ENCODE measurements around the gene NACC1. TPM values are rescaled to one million over a fixed set of nuclear protein-coding genes. Genes with fewer than 3 reads are reported as not detected.
A peak's percentile ranks its signal among the peaks of the same experiment; 100 is the strongest.
"Not testable (repeated sequence)": the region's sequence is repeated elsewhere in the genome, so short reads cannot be mapped to it uniquely, and the experiment has no call there.

Gene NACC1
- polyA plus RNA-seq, 3 donors: 29.1 to 38.3 (median 38.1) TPM

DNA sequence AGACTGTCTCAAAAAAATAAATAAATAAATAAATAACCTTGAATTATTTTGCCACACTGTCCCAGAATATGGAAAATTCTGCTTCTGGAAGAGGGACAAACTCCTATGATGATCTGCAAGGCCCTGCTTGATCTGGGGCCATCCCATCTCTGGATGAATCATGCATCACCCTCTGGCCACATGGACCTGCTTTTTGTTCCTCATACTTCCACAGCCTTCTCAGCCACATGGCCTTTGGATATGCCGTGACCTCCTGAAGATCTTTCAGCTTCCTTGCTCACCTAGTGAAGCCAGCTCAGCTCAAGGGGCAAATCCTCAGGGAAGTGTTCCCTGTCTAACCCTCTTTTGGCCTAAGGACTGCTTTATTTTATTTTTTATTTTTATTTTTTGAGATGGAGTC, 42.5 kb downstream of the NACC1 start:
- no peak for DNase-seq

DNA sequence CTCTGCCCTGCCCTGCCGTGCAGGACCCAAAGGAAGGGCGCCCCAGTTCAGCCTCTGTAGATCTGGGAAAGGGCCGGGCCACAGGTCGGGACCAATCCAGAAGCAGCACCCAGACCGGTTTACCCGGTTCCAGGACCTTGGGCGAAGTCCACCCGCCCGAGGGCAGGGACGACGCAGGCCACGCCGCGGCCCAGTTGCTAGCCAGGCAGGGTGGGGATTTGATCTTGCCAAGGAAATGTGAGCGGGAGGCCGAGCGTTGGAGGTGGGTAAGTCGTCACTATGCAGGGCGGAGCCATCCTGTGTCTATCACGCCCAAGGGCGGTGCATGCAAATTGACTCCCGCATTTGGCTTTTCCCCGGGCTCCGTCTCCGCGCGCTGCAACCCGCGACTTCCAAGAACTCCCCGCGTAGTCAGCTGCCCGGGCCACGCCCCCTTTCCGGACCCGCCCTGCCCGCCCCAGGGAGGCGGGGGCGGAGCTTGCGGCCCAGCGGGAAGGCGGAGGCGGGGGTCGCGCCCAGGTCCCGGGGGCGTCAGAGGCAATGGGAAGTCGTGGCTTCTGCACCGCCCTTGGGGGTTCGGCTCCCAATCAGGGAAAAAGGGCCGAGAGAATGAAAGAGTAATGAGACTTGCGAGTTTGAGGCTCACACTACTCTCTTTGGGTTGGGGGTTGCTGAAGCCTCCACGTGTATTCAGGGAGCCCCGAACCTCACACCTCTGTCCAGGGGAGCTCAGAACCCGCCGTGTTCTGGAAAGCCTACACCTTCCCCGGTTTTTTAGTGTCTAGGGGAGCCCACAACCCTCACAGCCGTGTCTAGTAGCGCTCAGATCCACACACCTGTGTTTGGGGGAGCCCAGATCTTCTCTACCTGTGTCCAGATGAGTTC, 44.9 kb downstream of the NACC1 start:
- DNase-seq: peak; percentile 96

DNA sequence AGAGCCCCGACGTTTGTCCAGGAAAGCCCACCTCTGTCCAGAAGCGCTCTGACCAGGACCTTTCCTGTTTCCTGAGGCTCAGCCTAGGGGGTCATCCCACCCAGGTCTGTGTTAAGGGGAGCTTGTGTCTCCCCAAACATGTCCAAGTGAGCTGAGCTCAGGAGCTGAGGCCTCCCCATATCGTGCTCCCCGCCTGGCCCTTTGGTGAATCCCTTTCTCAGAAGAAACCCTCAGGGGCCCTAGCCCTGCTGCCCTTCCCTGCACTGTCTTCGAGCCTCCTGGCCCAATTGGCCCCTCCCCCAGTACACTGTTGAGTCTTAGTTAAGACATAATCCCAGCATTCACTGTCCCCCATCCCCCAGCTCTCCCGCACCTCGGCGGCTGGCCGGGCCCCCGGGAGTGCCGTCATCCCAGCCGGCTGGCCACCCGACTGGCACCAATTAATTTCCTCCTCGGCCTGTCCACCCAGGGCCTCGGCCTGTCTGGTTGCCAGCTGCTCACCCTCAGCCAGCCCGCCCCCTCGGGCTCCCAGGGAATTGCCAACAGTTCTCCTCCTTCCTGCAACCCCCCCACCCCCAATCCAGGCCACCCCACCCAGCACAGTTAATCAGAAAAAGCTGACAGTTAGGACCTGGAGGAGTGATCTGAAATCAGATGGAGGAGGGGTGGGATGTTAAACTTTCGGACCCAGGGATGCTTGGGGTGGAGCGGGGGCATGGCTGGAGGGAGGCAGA, 45.7 kb downstream of the NACC1 start:
- peak; percentile 90 for DNase-seq

DNA sequence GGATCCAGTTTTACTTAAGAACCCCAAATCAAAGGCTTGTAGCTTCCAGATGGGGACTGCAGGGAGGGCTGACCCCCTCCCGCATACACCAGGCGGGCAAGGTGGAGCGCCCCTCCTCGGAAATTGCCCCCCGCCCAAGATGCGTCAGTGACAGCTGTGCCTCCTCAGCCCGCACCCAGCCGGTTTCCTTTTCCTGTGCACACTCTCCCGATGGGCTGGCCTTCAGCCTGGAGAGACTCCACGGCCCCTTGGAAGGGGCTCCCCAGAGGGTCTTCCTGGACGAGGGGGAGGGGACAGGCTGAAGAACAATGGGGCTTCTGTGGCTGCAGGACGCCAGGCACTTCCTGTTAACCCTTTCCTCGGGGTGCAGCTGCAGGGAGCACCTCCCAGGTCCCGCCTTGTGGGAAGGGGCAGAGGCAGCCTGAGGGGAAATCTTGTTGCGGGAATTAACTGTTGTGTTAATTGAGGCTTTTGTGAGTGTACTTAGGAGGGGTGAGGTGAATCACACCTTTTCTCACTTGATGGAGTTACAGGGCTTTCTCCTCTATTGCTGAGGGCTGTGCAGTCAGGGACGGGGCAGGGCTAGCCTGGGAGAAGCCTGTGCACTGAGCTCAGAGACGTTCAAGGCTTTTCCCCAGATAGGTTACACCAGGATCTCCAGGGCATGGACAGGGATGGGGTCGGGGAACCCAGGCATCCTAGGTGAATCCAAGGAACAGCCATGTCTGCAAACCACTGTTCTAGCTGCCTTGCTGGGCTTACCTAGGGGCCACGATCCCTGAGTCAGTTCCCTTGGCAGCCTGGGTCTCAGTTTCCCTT, 46.5 kb downstream of the NACC1 start:
- peak; percentile 93 for DNase-seq

DNA sequence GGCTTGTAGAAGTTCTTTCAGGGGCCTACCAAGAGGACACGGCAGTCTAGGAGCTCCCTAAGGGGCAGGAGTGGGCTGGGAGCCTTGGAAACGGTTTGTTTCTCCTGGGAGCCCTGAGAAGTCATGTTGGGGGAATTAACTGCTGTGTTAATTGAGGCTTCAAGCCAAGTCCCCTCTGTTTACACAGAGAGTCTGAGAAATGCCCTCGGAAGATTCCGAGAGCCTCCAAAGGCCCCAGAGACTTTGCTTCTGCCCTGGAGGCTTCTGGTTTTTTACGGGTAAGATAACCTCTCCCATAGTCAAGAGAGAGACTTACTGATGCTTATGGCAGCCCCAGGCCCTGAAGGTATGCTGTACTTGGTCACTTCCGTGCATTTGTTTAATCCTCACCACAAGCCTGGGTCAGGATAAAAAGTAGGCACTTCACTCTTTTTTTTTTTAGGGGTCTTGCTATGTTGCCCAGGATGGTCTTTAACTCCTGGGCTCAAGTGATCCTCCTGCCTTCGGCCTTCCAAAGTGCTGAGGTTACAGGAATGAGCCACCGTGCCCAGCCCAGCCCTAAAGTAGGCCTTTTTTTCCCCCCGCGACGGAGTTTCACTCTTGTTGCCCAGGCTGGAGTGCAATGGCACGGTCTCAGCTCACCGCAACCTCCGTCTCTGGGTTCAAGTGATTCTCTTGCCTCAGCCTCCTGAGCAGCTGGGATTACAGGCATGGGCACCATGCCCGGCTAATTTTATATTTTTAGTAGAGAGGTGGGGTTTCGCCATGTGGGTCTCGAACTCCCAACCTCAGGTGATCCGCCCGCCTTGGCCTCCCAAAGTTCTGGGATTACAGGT, 47.3 kb downstream of the NACC1 start:
- DNase-seq: peak; percentile 29

DNA sequence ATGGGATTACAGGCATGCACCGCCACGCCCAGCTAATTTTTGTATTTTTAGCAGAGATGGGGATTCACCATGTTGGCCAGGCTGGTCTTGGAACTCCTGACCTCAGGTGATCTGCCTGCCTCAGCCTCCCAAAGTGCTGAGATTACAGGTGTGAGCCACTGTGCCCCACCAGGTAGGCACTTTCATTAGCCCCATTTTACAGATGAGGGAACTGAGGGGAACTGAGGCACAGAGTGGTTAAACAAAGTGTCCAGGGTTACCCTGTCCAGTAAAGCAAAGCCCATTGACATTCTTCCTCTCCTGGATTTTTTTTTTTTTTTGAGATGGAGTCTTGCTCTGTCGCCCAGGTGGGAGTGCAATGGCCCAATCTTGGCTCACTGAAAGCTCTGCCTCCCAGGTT, 48.1 kb downstream of the NACC1 start:
- DNase-seq: not testable (repeated sequence)

DNA sequence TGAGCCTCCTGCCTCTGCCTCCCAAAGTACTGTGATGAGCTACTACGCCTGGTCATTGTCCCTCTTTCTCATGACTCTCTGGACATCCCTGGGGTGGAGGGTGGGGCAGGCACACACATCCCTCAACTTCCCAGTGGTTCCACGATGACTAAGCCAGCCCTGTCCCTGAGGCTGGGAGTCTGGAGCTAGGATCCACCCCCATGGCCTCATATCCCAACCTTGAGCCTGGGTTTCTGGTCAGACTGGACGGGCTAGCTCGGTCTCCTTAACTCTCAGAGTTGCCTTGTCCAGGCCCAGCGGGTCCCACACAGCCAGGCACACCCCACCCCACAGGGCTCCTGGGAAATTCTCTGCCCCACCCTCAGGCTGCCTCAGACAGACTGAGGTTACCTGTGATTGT, 51.7 kb downstream of the NACC1 start:
- no peak for DNase-seq

DNA sequence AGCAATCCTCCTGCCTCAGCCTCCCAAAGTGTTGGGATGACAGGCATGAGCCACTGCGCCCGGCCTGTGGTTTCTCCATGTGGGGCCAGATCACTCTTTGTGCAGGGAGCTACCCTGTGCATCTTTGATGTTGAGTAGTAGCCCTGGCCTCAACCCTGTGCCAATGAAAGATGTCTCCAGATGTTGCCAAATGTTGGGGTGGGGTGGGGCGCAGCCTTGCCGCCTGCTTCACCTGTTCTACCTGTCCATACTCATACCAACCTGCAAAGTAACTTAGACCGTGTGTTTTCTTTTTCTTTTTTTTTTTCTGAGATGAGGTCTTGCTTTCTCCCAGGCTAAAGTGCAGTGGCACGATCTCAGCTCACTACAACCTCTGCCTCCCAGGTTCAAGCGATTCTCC, 53.1 kb downstream of the NACC1 start:
- no peak for DNase-seq

DNA sequence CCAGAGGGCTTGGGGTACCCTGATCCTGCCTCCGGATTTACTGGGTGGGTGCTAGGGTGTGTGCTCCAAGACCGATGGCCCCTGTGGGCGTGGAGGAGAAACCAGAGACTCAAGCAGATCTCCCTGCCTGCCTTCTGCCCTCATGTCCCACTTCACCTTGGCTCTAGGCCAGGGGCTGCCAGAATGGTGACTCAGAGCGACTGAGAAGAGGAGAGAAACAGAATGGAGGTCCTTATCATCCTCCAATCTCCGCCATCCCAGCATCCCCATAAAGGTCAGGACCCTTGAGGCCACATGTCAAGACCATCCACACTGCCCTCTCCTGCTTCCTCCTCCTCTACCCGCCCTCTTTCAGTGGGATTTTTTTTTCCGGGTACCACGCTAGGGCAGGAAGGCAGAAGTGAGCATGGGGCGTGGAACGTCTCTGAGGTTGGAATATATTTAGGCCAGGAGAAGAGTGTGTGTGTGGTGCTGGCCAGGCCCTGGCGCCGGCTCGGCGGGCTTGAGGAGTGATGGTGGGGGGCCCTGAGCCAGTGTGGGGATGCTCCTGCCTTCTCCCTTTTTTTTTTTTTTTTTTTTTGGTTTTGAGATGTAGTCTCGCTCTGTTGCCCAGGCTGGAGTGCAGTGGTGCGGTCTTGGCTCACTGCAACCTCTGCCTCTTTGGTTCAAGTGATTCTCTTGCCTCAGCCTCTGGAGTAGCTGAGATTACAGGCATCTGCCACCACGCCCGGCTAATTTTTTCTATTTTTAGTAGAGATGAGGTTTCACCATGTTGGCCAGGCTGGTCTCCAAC, 54.5 kb downstream of the NACC1 start:
- DNase-seq: no peak

DNA sequence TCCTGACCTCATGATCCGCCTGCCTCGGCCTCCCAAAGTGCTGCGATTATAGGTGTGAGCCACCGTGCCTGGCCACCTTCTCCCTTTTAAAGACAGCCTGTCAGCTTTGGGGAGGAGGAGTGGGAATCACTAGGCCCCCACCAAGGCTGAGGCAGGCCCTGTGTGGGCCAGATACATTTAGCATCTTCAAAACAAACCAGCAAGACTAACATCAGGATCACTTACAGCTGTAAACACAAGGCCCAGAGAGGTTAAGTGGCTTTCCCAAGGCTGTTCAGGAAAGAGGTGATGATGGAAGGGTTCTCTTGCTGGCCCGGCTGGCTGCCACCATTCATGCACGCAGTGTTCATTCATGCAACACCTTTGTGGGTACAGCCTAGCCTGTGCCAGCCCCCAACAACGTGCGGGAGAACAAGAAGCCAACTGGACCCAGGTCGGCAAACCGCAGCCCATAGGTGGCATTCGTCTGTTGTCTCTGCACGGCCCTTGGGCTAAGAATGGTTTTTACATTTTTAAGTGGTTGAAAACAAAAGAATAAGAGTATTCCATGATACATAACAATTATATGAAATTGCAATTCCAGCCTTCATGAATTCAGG, 55.2 kb downstream of the NACC1 start:
- no peak for DNase-seq

DNA sequence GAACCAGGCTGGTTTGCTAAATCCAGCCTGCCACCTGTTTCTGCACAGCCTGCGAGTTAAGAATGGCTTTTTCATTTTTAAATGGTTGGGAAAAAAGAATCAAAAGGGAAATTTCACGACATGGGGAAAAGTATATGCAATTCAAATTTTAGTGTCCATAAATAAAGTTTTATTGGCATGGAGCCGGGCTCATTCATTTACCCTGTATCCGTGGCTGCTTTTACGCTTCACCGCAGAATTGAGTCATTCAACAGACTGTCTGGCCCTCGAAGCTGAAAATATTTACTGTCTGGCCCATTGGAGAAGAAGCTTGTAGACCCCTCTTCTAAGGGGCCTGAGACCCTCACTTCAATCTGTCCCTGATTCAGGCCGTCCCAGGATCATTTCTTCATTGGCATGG, 58.3 kb downstream of the NACC1 start:
- no peak for DNase-seq

DNA sequence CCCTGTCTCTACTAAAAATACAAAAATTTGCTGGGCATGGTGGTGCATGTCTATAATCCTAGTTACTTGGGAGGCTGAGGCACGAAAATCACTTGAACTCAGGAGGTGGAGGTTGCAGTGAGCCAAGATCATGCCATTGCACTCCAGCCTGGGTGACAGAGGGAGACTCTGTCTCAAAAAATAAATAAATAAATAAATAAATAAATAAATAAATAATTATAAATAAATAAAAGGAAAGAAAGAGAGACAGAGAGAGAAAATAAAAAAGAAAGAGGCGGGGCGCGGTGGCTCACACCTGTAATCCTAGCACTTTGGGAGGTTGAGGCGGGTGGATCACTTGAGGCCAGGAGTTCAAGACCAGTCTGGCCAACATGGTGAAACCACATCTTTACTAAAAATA, 59.5 kb downstream of the NACC1 start:
- not testable (repeated sequence) for DNase-seq

DNA sequence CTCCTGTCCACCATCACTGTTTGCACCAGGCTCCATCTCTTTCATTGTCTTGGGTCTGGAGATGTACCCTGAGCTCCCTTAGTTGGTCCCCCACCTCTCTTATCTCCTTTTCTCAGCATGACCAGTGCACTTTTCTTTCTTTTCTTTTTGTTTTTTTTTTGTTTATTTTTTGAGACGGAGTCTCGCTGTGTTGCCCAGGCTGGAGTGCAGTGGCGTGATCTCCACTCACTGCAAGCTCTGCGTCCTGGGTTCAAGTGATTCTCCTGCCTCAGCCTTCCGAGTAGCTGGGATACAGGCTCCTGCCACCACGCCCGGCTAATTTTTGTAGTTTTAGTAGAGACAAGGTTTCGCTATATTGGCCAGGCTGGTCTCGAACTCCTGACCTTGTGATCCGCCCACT, 60.2 kb downstream of the NACC1 start:
- not testable (repeated sequence) for DNase-seq

DNA sequence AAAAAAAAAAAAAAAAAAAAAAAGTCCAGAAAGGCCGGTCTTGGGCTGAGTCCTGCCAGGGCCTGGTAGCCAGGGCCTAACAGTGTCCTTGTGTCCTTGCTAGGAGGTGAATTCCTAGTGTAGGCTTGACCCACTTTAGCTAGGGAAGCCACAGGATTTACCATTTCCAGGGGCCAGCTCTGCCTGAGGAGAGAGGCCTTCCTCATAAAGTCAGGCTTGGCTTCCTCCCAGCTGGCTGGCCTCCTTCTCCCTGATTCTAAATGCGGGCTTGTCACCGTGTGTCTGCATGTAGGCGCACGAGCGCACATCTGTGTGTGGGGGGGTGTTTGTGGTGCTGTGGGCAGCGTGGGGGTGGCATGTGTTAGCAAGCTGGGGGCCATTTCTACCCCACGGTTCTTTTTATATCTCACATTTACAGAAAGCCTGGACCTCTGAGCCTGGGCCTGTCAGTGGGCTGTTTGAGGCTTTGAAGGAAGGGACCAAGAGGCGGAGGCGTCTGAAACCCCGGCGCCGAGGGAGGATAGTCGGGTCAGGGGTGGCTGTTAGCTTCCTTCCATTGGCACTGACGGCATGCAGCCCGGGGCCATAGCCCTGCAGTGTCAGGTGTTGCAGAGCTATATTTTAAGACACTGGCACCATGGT, 63.8 kb downstream of the NACC1 start:
- DNase-seq: peak; percentile 64

DNA sequence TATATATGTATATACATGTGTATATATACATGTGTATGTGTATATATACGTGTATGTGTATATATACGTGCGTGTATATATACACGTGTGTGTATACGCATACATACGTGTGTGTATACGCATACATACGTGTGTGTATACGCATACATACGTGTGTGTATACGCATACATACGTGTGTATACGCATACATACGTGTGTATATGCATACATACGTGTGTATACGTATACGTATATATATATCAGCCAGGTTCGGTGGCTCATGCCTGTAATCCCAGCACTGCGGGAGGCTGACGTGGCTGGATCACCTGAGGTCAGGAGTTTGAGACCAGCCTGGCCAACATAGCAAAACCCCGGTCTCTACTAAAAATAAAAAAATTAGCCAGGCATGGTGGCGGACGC, 66.9 kb downstream of the NACC1 start:
- DNase-seq: not testable (repeated sequence)

DNA sequence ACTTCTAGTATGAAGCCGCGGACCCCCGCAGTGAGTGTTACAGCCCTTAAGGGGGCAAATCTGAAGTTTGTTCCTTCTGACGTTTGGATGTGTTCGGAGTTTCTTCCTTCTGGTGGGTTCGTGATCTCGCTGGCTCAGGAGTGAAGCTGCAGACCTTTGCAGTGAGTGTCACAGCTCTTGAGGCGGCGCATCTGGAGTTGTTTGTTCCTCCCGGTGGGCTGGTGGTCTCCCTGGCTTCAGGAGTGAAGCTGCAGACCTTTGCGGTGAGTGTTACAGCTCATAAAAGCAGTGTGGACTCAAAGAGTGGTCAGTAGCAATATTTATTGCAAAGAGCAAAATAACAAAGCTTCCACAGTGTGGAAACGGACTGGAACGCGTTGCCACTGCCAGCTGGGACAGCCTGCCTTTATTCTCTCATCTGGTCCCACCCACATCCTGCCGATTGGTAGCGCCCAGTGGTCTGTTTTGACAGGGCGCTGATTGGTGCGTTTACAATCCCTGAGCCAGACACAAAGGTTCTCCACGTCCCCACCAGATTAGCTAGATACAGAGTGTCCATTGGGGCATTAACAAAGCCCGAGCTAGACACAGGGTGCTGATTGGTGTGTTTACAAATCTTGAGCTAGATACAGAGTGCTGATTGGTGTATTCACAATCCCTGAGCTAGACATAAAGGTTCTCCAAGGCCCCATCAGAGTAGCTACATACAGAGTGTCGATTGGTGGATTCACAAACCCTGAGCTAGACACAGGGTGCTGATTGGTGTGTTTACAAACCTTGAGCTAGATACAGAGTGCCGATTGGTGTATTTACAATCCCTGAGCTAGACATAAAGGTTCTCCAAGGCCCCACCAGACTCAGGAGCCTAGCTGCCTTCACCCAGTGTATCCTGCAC, 67.9 kb downstream of the NACC1 start:
- DNase-seq: not testable (repeated sequence)

DNA sequence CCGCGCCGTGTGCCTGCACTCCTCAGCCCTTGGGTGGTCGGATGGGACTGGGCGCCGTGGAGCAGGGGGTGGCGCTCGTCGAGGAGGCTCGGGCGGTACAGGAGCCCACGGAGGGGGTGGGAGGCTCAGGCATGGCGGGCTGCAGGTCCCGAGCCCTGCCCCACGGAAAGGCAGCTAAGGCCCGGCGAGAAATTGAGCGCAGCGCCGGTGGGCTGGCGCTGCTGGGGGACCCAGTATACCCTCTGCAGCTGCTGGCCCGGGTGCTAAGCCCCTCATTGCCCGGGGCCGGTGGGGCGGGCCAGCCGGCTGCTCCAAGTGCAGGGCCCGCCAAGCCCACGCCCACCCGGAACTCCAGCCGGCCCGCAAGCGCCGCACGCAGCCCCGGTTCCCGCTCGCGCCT, 68.6 kb downstream of the NACC1 start:
- not testable (repeated sequence) for DNase-seq

DNA sequence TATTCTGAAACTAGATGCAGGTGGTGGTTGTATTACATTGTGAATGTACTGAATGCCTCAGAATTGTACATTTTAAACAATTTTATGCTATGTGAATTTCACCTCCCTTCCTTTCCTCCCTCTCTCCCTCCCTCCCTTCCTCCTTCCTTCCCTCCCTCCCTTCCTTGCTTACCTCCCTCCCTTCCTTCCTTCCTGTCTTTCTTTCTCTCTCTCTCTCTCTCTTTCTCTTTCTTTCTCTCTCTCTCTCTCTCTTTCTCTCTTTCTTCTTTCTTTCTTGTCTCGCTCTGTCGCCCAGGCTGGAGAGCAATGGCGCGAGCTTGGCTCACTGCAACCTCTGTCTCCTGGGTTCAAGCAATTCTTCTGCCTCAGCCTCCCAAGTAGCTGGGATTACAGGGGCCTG, 69.4 kb downstream of the NACC1 start:
- no peak for DNase-seq

DNA sequence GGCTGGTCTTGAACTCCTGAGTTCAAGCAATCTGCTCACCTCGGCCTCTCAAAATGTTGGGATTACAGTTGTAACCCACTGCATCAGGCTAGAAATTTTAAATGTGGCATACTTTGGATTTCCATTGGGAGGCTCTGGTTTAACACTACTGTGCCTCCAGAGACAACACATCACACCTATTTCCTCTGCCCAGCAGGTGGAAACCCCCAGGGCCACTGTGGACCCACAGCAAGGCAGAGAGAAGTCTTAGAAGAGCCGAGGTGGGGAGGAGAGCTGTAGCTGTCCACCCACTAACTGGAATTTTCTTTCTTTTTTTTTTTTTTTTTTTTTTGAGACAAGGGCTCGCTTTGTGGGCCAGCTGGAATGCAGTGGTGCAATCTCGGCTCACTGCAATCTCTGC, 71.5 kb downstream of the NACC1 start:
- no peak for DNase-seq

All from renal pelvis (tissue), 4 donors.